Retinal pigment epithelial cell (primary cell): ENCODE results near the gene MAGI2.

Experiments used
- DNase-seq: peaks from one replicate; pipeline ENCODE4 v3.0.0-alpha.2; 2010; ENCODE audit warnings: low read depth
- H3K4me3 ChIP-seq: 2 replicates; pipeline ENCODE4 v1.5.1; 2011; ENCODE audit warnings: mild to moderate bottlenecking, low read length, control low read depth, moderate library complexity
- TF ChIP-seq, protein P1 (sequence below): conservative IDR thresholded peaks from 2 replicates; pipeline ENCODE4 v1.5.1; 2011; ENCODE audit warnings: low read depth, low read length, control low read depth, inconsistent platforms

MAGI2 gene

DNA sequence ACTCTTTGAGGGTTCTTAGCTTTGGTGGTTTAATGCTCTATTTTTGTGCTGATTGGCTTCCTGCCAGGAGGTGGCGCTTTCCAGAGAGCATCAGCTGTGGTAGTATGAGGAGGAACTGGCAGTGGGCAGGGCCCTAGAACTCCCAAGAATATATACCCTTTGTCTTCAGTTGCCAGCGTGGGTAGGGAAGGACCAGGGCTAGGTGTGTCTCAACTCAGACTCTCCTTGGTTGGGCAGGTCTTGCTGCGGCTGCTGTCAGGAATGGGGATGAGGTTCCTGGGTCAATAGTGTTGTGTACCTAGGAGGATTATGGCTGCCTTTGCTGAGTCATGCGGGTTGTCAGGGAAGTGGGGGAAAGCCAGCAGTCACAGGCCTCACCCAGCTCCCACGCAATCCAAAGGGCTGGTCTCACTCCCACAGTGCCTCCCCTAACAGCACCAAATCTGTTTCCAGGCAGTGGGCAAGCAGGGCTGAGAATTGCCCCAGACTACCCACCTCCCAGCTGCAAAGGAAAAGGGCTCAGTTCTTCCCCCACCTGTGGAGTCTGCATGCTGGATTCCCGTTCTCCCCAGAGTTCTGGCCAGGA is 1463.4 kb downstream of the MAGI2 start:
- H3K4me3 ChIP-seq, result no peak overlapping the region
- TF ChIP-seq, protein P1, sequence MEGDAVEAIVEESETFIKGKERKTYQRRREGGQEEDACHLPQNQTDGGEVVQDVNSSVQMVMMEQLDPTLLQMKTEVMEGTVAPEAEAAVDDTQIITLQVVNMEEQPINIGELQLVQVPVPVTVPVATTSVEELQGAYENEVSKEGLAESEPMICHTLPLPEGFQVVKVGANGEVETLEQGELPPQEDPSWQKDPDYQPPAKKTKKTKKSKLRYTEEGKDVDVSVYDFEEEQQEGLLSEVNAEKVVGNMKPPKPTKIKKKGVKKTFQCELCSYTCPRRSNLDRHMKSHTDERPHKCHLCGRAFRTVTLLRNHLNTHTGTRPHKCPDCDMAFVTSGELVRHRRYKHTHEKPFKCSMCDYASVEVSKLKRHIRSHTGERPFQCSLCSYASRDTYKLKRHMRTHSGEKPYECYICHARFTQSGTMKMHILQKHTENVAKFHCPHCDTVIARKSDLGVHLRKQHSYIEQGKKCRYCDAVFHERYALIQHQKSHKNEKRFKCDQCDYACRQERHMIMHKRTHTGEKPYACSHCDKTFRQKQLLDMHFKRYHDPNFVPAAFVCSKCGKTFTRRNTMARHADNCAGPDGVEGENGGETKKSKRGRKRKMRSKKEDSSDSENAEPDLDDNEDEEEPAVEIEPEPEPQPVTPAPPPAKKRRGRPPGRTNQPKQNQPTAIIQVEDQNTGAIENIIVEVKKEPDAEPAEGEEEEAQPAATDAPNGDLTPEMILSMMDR, result no peak
- DNase-seq, result no peak

DNA sequence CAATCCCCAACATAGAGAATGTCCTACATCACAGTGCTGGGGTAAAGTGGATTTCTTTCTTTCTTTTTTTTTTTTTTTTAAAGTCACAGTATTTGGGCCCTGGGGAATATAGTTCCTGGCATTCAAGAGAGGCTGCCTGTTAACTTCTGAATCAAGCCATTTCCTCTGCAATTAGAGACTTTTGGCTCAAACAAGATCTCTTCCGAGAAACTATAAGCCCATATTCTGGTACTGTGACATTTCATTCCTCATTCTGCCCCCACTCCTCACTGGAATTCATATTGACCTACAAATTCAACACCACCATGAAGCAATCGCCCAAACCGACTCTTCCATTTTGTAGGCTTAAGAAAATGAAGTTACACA is 1467.5 kb downstream of the MAGI2 start:
- DNase-seq, result no peak
- TF ChIP-seq, protein P1, result no peak
- no peak overlapping the region for H3K4me3 ChIP-seq

DNA sequence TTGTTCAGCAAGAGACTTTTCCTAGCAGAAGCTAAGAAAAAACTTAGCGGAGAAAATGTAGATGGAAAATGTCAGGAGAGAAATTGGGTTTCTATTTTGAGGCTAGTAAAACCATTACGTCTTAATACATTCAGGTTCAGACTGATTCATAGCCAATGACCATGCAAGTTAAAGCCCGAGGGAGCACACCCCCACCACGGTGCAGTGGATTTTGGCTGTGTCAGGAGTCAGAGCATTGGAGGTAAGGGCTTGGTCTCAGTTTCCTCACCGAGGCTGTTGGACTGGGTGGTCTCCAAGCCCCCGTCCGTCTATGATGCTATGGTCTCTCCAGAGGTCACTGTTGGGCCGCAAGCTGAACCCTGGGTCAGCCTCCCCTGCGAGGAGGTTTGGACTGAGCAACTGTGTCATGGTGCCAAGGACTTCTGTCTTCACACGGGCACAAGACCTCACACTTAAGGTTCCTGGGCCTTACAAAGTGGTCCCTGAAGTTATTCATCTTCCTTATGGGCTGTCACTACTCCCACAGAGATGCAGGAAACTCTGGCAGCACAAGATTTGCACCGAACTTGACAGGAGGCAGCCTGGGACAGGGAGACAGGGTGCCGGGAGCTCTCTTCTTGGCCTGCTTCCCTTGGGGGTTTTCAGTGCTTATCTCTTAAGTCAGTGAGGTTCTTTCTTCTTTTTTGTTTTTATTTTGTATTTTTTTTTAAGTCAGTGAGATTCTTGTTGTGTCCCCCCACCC is 1468.1 kb downstream of the MAGI2 start:
- no peak for DNase-seq
- H3K4me3 ChIP-seq, result no peak overlapping the region
- TF ChIP-seq, protein P1, result no peak

DNA sequence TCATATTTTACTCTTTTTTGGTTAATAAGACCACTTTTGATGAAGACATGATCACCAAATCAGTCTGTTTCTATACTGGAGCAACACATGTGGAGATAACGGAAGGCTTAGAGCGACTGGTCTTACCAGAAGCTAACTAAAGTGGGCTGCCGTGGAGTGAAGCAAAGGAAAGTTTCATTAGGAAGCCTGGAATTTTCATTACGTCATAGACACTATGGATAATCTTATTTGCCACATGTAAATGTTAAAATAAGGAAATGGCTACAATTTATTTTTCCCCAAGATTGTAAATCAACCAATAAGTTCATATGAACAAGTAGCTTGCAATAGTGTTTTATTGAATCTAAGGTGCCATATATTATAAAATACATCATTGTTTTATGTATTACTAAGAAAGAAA is 1469.5 kb downstream of the MAGI2 start:
- no peak overlapping the region for H3K4me3 ChIP-seq
- TF ChIP-seq, protein P1, result no peak
- DNase-seq, result no peak

DNA sequence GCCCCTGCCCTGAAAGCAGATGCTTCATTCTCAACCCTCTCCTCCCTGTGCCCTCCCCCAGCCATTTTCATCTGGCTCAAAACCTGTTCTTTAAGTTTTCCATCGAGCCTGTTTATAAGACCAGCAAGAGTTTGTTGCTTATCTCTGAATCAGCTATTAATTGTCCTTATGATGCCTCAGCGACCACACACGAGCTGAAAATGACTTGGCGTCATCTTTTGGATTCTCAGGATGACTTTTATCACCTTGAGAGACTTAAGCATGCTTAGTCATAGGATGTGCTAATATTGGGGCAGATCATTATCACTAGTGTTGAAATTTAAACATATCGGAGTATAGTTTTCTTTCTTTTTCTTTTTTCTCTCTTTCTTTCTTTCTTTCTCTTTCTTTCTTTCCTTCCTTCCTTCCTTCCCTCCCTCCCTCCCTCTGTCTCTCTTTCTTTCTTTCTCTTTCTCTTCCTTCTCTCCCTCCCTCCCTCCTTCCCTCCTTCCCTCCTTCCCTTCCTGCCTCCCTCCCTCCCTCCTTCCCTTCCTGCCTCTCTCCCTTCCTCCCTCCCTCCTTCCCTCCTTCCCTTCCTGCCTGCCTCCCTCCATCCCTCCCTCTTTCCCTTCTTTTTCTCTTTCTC is 1470.4 kb downstream of the MAGI2 start:
- H3K4me3 ChIP-seq, result no peak overlapping the region
- TF ChIP-seq, protein P1, result no peak
- DNase-seq, result no peak

DNA sequence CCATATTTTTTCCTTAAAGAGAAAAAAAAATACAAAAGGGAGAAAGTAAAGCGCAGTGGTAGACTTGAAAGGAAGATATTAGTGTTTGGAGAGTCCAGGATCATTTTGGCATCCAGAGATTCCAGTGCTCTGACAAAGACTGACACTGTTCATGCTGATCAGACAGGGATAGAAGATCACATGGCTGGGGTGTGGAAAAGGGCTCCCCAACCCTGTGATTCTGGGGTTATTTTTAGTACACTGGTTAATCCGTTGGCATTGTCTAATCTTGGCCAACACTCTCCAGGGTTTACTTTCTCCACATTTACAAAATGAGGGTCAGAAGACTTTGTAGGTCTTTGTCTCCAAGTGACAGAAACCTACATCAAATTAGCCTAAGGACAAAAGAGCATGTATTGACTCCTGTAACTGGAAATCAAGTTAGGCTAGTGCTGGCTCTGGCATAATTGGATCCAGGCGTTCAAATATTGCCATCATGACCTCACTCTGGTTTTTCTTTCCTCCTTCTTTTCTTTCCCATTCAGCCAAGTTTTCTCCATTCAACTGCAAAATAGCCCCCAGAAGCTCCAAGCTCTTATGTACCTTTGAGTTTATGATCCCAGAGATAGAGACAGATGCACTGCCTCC is 1473.3 kb downstream of the MAGI2 start:
- TF ChIP-seq, protein P1, result no peak
- no peak for DNase-seq
- H3K4me3 ChIP-seq, result no peak overlapping the region
